GM06990 (cell line): Measurements from ENCODE around the gene LRMDA.

Source experiments
- DNase-seq: peaks from one replicate; pipeline ENCODE4 v3.0.0-alpha.2; 2011; ENCODE audit not compliant: insufficient read length; ENCODE audit errors: extremely low read depth
- H3K27me3 ChIP-seq: replicated peaks from 2 replicates; pipeline ENCODE4 v1.6.0; 2011; ENCODE audit warnings: low read length; ENCODE audit not compliant: control insufficient read depth, insufficient read depth
- H3K36me3 ChIP-seq: 2 replicates; pipeline ENCODE4 v1.5.1; 2011; ENCODE audit warnings: low read length; ENCODE audit not compliant: control insufficient read depth, insufficient read depth
- H3K4me3 ChIP-seq: replicated peaks from 2 replicates; pipeline ENCODE4 v1.5.1; 2011; ENCODE audit warnings: low read depth, mild to moderate bottlenecking, control low read depth, low read length
- CTCF ChIP-seq: IDR thresholded peaks from 2 replicates; pipeline ENCODE4 v1.5.1; 2011; ENCODE audit warnings: low read length, control low read depth, mild to moderate bottlenecking, inconsistent platforms; ENCODE audit not compliant: insufficient read depth, poor library complexity, severe bottlenecking

Gene LRMDA

DNA sequence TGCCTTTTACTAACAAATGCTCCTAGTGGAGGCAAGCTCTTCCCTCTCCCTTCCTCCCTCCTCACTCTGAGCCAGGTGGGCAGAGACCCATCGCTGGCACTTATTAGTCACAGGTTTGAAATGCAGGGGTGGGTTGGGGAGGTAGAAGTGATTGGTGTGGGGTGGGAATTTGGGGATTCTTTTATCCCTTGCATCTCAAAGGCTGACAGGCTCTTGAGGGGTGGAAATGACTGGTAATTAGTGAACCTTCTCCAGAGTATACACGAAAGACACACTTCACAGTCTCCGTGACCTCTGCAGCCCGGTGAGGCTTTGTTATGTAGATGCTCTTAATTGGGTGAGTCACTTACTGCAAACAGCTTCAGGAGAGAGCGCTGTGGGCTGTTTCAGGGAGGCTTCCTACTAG, 13.9 kb upstream of the LRMDA start:
- no peak for TF ChIP-seq CTCF
- Histone ChIP-seq H3K36me3 (no peaks in the 10 kb centered on the region), H3K27me3 (no peaks in the 10 kb centered on the region; the same call in none of the 2 replicates), H3K4me3 (no peak overlapping the region)
- DNase-seq, result no peak

DNA sequence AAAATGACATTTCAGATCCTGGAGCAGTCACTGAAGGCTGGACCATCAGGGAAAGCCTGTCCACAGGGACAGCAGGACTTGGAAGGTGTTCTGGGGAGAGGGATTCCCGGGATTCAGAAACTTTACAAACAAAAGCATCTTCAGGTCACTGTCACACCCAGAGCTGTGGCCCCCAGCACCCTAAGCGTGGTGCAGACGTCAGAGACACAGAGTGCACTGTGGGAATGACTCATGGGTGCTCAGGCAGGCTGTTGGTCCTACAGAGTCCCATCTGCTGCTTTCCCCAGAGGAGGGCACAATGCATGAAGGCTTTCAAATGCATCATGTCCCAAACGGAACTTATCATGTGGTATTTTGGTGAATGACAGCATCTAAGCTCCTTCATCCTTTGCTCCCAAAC, 13.1 kb upstream of the LRMDA start:
- Histone ChIP-seq H3K36me3 (no peaks in the 10 kb centered on the region), H3K4me3 (no peak overlapping the region), H3K27me3 (no peaks in the 10 kb centered on the region; the same call in none of the 2 replicates)
- DNase-seq, result no peak
- TF ChIP-seq CTCF, result no peak

DNA sequence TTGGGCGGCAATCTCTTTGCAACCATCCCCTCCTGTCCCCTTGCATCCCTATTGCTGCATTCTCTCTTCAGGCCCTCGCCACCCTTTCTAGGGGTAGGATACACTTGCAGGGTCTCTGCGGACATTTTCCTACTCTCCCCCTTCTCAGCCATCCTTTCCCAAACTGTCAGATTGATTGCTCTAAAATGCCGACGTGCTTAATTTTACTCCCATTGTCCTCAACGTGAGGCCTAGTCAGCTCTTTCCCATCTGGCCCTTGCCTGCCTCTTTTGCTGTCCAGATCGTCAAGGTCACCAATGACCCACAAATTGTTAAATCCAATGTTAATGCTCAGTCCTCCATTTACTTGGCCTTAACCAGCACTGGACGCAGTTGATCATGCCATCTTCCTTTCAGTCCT, 12.7 kb upstream of the LRMDA start:
- Histone ChIP-seq H3K36me3 (no peaks in the 10 kb centered on the region), H3K27me3 (no peaks in the 10 kb centered on the region; the same call in none of the 2 replicates)

GRCh38 chr10:75422913-75423312, 8.5 kb upstream of the LRMDA start:
- no peak for TF ChIP-seq CTCF
- Histone ChIP-seq H3K27me3 (no peaks in the 10 kb centered on the region; the same call in 1 of the 2 replicates), H3K36me3 (no peaks in the 10 kb centered on the region), H3K4me3 (no peak overlapping the region)
- no peak for DNase-seq

More for the DNA sequence above, 12.7 kb upstream of the LRMDA start:
- TF ChIP-seq CTCF, result no peak
- no peak overlapping the region for H3K4me3 ChIP-seq
- DNase-seq, result no peak

- H3K36me3 ChIP-seq, result no peaks in the 10 kb centered on the region
- no peak overlapping the region for H3K4me3 ChIP-seq
- no peak for DNase-seq
- TF ChIP-seq CTCF, result no peak
- H3K27me3 ChIP-seq, result no peaks in the 10 kb centered on the region; the same call in none of the 2 replicates
Measured at GRCh38 chr10:75424571-75424970, 6.9 kb upstream of the LRMDA start.

GRCh38 chr10:75425291-75426079, 5.9 kb upstream of the LRMDA start:
- no peaks in the 10 kb centered on the region for H3K36me3 ChIP-seq
- TF ChIP-seq CTCF, result no peak
- H3K4me3 ChIP-seq, result no peak overlapping the region
- no peak for DNase-seq
- H3K27me3 ChIP-seq, result no peaks in the 10 kb centered on the region; the same call in none of the 2 replicates
